ENCODE data around the gene CHIT1. TPM values are rescaled to one million over a fixed set of nuclear protein-coding genes. Genes with fewer than 3 reads are reported as not detected.

The CHIT1 gene
- total RNA-seq, 1 experiment from 2014 or later: not detected

GRCh38 chr1:203215573-203215972, 13.9 kb downstream of the CHIT1 start:
- TF ChIP-seq ELF1 (IDR thresholded peaks at IDR 0.05; ENCODE audit: borderline replicate concordance, low read depth) (no peak), ZNF274 (IDR thresholded peaks at IDR 0.05; ENCODE audit: low read depth, low read length) (no peak), SIN3A (IDR thresholded peaks at IDR 0.05; ENCODE audit: low read depth) (no peak), MAX (IDR thresholded peaks at IDR 0.05) (no peak), FOSL1 (IDR thresholded peaks at IDR 0.05; ENCODE audit: low read depth) (no peak), CTCF (IDR thresholded peaks at IDR 0.05 in 2 of 3, conservative IDR thresholded peaks at IDR 0.05 in 1 of 3; ENCODE audit: borderline replicate concordance in 1 of 3, insufficient read depth in 1 of 3, low read depth in 2 of 3, low read length in 2 of 3) (no peak), ZFX (IDR thresholded peaks at IDR 0.05) (no peak), YY1 (IDR thresholded peaks at IDR 0.05; ENCODE audit: extremely low read depth, insufficient replicate concordance, low read depth, low read length) (no peak), SP1 (IDR thresholded peaks at IDR 0.05; ENCODE audit: low read depth) (no peak), EZH2phosphoT487 (IDR thresholded peaks at IDR 0.05; ENCODE audit: borderline replicate concordance) (no peak), CBX3 (IDR thresholded peaks at IDR 0.05; ENCODE audit: low read depth) (no peak), RAD21 (IDR thresholded peaks at IDR 0.05; ENCODE audit: low read depth) (no peak), POLR2A (IDR thresholded peaks at IDR 0.05; ENCODE audit: borderline replicate concordance, extremely low read depth, insufficient read depth, insufficient read length) (no peak), ATF3 (IDR thresholded peaks at IDR 0.05) (no peak), REST (IDR thresholded peaks at IDR 0.05; ENCODE audit: low read depth) (no peak), ZBTB33 (IDR thresholded peaks at IDR 0.05; ENCODE audit: extremely low read depth, insufficient replicate concordance, low read length) (no peak)
- H4K20me1 ChIP-seq (ENCODE audit: insufficient read depth): no peaks in the 10 kb centered on the region
- peaks cover 0 to 12% of the 10 kb centered on the region in 2 experiments; a peak in 1 of 4 replicates for H3K4me1 ChIP-seq (ENCODE audit: control insufficient read depth in 1 of 2, insufficient read depth in 2 of 2, low read length in 2 of 2)
- intact Hi-C loops (cut with micrococcal nuclease): no loop called here
- no peak overlapping the region for H3K4me2 ChIP-seq (ENCODE audit: low read length)
- no peak overlapping the region for H3K9ac ChIP-seq (ENCODE audit: low read length)
- DNase-seq (ENCODE audit: low read depth, low spot score): no peak
- no peaks in the 10 kb centered on the region for H3K79me2 ChIP-seq (ENCODE audit: insufficient read depth, low read length)
- H3K27ac ChIP-seq (ENCODE audit: low read depth, low read length): no peak overlapping the region
- no peaks in the 10 kb centered on the region for H3K36me3 ChIP-seq (ENCODE audit: control insufficient read depth in 1 of 2, insufficient read depth in 2 of 2, low read length in 2 of 2)
- ChIA-PET CTCF (interaction anchor here (0.8 to 4.2 kb wide), 20 partner anchors 8 to 189 kb away, joined by 3 to 111 read pairs (median 6); partner anchors contain the start of genes MYOG and PPFIA4), RAD21 (ENCODE audit: low non-redundant PET in 1 of 2, low total read pairs in 2 of 2, uncharacterized antibody in 2 of 2, unreplicated experiment in 2 of 2) (interaction anchor here (0.8 to 2.8 kb wide), 13 partner anchors 15 to 176 kb away, joined by 3 to 19 read pairs (median 6); no protein-coding TSS in a partner anchor), POLR2A (interaction anchor here (1.0 to 1.5 kb wide), 2 partner anchors 98 to 176 kb away, joined by 4 read pairs; no protein-coding TSS in a partner anchor)
- peak overlapping the region; percentile 41 for H2AFZ ChIP-seq (ENCODE audit: low read depth, low read length, poor library complexity, severe bottlenecking)
- H3K4me3 ChIP-seq (replicated peaks in 1 of 2; ENCODE audit: low read depth in 1 of 2, low read length in 2 of 2): no peak overlapping the region
- H3K27me3 ChIP-seq (ENCODE audit: insufficient read depth, low read length): no peaks in the 10 kb centered on the region
- H3K9me2 ChIP-seq (ENCODE audit: insufficient read depth): no peaks in the 10 kb centered on the region
- no peaks in the 10 kb centered on the region for H3K9me3 ChIP-seq (ENCODE audit: control insufficient read depth in 1 of 2, insufficient read depth in 1 of 2, low read depth in 1 of 2, low read length in 2 of 2)
- no TSS peak for BruUV-seq (replicated peaks)
- ATAC-seq: 0 out of 2 replicates have a peak, but pooled peaks have one; percentile 4

Measured in HCT116 (cell line).